GM23248 (cell line): ENCODE results near the gene MYO5B.

Experiments
- EZH2 ChIP-seq: fragments of 200-600 bp; sonication (generic); IDR thresholded peaks from 2 replicates; pipeline ENCODE4 v1.6.1; 2018; ENCODE audit warnings: antibody characterized with exemption, mild to moderate bottlenecking; ENCODE audit not compliant: insufficient read depth, poor library complexity, severe bottlenecking
- EZH2phosphoT487 ChIP-seq: fragments of 200-600 bp; sonication (generic); IDR thresholded peaks from 2 replicates; pipeline ENCODE4 v1.6.1; 2018; ENCODE audit warnings: antibody characterized with exemption, moderate library complexity, mild to moderate bottlenecking, low read depth; ENCODE audit not compliant: insufficient read depth

DNA sequence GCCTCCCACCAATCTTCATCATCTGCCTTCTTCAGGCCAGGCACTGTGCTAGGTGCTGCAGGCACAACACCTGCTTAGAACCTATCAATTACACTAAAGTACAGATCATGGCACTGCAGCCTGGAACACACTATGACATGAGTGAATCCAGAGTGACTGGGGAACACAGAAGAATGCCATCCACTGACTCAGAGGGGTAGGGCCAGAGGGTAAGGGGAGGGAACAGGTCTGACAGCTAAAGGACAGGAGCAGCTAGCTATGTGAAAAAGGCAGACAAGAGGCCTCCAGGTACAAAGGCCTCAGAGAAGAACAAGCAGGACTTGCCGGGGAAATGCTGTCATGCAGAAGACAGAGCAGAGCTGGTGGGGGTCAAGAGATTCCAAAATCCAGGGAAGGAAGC is 328.3 kb downstream of the MYO5B start:
- TF ChIP-seq EZH2 (no peak), EZH2phosphoT487 (no peak)
